Measurements from ENCODE around the gene TMUB1.

DNA sequence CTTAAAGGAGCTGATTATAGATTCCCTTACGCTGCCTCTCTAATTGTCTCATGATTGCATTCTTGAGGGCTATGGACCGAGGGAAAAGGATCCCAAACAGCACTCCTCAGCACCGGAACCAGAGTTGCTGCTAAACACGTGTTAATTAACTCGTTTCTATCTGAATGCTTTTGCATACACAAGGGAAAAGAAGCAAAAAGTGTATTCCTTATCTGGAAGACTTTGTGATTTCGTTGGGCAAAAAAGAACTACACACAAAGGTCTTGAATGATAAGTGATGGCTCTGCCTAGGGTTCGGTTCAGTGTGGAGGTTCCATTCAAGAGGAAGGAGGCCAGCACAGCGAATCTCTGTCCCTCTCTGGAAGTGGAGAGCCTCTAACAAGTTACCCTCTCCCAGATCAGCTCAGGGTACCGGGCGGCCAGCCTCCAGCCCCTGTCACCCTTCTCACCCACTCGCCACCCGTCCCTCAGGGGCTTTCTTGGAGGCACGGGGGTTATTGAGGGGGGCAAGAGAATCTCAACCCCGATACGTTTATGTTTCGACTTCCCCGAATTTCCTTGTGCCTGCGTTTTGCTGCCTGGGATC, 24.4 kb downstream of the TMUB1 start:
- TF ChIP-seq CTCF (IDR thresholded peaks at IDR 0.05; ENCODE audit: poor library complexity) (no peak), EZH2phosphoT487 (IDR thresholded peaks at IDR 0.05; ENCODE audit: low read depth, severe bottlenecking, unreplicated experiment) (no peak), EZH2 (IDR thresholded peaks at IDR 0.05; ENCODE audit: borderline replicate concordance) (no peak)

Measured in hepatocyte (in vitro differentiated cells).